ENCODE results near the gene OR4C5.
"Not testable (repeated sequence)": the region's sequence is repeated elsewhere in the genome, so short reads cannot be mapped to it uniquely, and the experiment has no call there.

OR4C5 gene

GRCh38 chr11:48366365-48366764 lies at the start of gene OR4C5:
OR4C5 (minus strand) TSS chr11:48366465; CDS start chr11:48366465, 0 bp downstream.
- DNase-seq: no peak

- DNase-seq: no peak
These were observed 18.4 kb upstream of the OR4C5 start for GRCh38 chr11:48384670-48385069.

GRCh38 chr11:48384151-48384550 lies 17.9 kb upstream of the OR4C5 start:
- not testable (repeated sequence) for DNase-seq

- DNase-seq: not testable (repeated sequence)
These were observed 5.0 kb downstream of the OR4C5 start for GRCh38 chr11:48361289-48361688.

- DNase-seq: no peak
These were observed 11.6 kb downstream of the OR4C5 start for GRCh38 chr11:48354677-48355076.

- DNase-seq: no peak
These were observed 12.3 kb downstream of the OR4C5 start for GRCh38 chr11:48354013-48354412.

- DNase-seq: not testable (repeated sequence)
These were observed 20.0 kb downstream of the OR4C5 start for GRCh38 chr11:48346286-48346685.

- DNase-seq: not testable (repeated sequence)
These were observed 23.8 kb downstream of the OR4C5 start for GRCh38 chr11:48342505-48342904.

GRCh38 chr11:48341466-48341865 lies 24.8 kb downstream of the OR4C5 start:
- DNase-seq: no peak

GRCh38 chr11:48324620-48325019 lies 41.6 kb downstream of the OR4C5 start, which contains the start of gene OR4C3:
OR4C3 (plus strand) TSS chr11:48324920; CDS start chr11:48325022, 102 bp downstream.
- DNase-seq: not testable (repeated sequence)

- not testable (repeated sequence) for DNase-seq
These were observed 46.5 kb downstream of the OR4C5 start for GRCh38 chr11:48319813-48320212.

Data from suppressor macrophage treated with lipopolysaccharide for 1 hour (primary cell).